ENCODE results near the gene CRABP2. TPM values are rescaled to one million over a fixed set of nuclear protein-coding genes. Genes with fewer than 3 reads are reported as not detected.

The CRABP2 gene
- total and polyA plus RNA-seq, 2 donors (not counting 1 experiment from before 2014, with no cell fraction given), result 0.89 to 1.2 TPM

DNA sequence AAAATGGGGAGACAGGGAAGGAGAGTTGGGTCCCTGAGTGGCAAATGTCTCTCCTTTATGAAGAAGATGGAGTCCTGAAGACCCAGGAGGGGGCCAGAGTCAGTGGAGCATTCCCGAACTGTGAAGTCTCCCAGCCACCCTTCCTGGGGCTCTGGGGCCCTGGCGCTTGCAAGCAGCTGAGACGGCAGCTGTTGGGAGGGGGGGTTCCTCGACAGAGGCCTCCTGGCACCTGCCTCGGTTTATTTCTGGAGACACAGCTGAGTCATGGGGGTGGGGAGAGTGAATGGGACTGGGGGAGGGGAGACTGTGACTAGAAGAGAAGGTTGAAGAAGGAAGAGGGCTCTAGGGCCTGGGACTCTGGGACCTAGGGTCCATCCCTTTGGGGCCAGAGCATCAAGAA lies 42.2 kb downstream of the CRABP2 start:
- no peak for TF ChIP-seq EZH2 (IDR thresholded peaks at IDR 0.05; ENCODE audit: borderline replicate concordance, insufficient read depth, low read depth, low read length, poor library complexity, severe bottlenecking)
- TF ChIP-seq, protein P1, sequence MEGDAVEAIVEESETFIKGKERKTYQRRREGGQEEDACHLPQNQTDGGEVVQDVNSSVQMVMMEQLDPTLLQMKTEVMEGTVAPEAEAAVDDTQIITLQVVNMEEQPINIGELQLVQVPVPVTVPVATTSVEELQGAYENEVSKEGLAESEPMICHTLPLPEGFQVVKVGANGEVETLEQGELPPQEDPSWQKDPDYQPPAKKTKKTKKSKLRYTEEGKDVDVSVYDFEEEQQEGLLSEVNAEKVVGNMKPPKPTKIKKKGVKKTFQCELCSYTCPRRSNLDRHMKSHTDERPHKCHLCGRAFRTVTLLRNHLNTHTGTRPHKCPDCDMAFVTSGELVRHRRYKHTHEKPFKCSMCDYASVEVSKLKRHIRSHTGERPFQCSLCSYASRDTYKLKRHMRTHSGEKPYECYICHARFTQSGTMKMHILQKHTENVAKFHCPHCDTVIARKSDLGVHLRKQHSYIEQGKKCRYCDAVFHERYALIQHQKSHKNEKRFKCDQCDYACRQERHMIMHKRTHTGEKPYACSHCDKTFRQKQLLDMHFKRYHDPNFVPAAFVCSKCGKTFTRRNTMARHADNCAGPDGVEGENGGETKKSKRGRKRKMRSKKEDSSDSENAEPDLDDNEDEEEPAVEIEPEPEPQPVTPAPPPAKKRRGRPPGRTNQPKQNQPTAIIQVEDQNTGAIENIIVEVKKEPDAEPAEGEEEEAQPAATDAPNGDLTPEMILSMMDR (IDR thresholded peaks at IDR 0.05), result no peak
- Mint-ChIP-seq H3K27me3 (no peaks in the 10 kb centered on the region), H3K4me1 (peaks cover 81% of the 10 kb centered on the region), H3K9me3 (ENCODE audit: insufficient read depth) (no peaks in the 10 kb centered on the region), H3K27ac (no peak overlapping the region), H3K4me3 (peak overlapping the region; percentile 15)
- ATAC-seq (ENCODE audit: low read depth), result no peak
- Histone ChIP-seq H3K79me2 (ENCODE audit: control insufficient read depth, insufficient read depth, low read length) (no peaks in the 10 kb centered on the region), H2AFZ (ENCODE audit: insufficient read depth, low read depth, low read length, poor library complexity, severe bottlenecking) (peak overlapping the region; percentile 27), H3K27ac (ENCODE audit: low read length in 2 of 2) (no peak overlapping the region), H3K27me3 (replicated peaks in 1 of 4; ENCODE audit: control extremely low read depth in 1 of 4, control insufficient read depth in 3 of 4, insufficient read depth in 4 of 4, low read length in 3 of 4) (no peaks in the 10 kb centered on the region), H3K4me1 (ENCODE audit: control insufficient read depth in 2 of 2, insufficient read depth in 2 of 2, low read length in 2 of 2) (peaks cover 63 to 75% of the 10 kb centered on the region in 2 donors), H4K20me1 (ENCODE audit: control insufficient read depth, insufficient read depth, low read length, poor library complexity, severe bottlenecking) (no peaks in the 10 kb centered on the region), H3K4me3 (ENCODE audit: control extremely low read depth in 1 of 5, extremely low read depth in 1 of 5, insufficient read depth in 1 of 5, low read depth in 2 of 5, low read length in 4 of 5) (no peak overlapping the region), H3K36me3 (replicated peaks in 1 of 2; ENCODE audit: control extremely low read depth in 1 of 2, control insufficient read depth in 1 of 2, extremely low read depth in 1 of 2, insufficient read depth in 2 of 2, low read length in 1 of 2) (no peaks in the 10 kb centered on the region), H3K4me2 (replicated peaks; ENCODE audit: low read depth, low read length, poor library complexity, severe bottlenecking) (peak overlapping the region; percentile 36), H3K9me3 (ENCODE audit: control extremely low read depth in 1 of 3, control insufficient read depth in 2 of 3, insufficient read depth in 1 of 3, low read length in 2 of 3) (peaks cover 0 to 3% (median 0%) of the 10 kb centered on the region in 3 donors), H3K9ac (ENCODE audit: low read length) (no peak overlapping the region)
- no peak for DNase-seq
- POLR2A ChIA-PET, result no interaction called here
- CTCF ChIA-PET, result no interaction called here
- WGBS (ENCODE audit: insufficient coverage), result 3% methylated on average over 5 of the region's 5 CpGs
- intact Hi-C loops (cut with micrococcal nuclease), result no loop called here

GRCh38 chr1:156662800-156663055 lies 42.7 kb downstream of the CRABP2 start:
- Mint-ChIP-seq H3K9me3 (ENCODE audit: insufficient read depth) (no peaks in the 10 kb centered on the region), H3K4me1 (peaks cover 85% of the 10 kb centered on the region), H3K27ac (no peak overlapping the region), H3K27me3 (no peaks in the 10 kb centered on the region), H3K4me3 (peak overlapping the region; percentile 4)
- ATAC-seq (ENCODE audit: low read depth) (no peak), DNase-seq (no peak)
- H3K27ac ChIP-seq (ENCODE audit: low read length in 2 of 2), result no peak overlapping the region
- H3K4me2 ChIP-seq (replicated peaks; ENCODE audit: low read depth, low read length, poor library complexity, severe bottlenecking), result peak overlapping the region; percentile 36
- 98% methylated on average over 5 of the region's 5 CpGs for WGBS (ENCODE audit: insufficient coverage)
- H3K9me3 ChIP-seq (ENCODE audit: control extremely low read depth in 1 of 3, control insufficient read depth in 2 of 3, insufficient read depth in 1 of 3, low read length in 2 of 3), result peaks cover 0 to 3% (median 0%) of the 10 kb centered on the region in 3 donors
- CTCF ChIA-PET, result interaction anchor here (0.8 to 9.0 kb wide), 3 partner anchors 17 to 38 kb away, joined by 3 to 173 read pairs (median 102); partner anchors contain the start of genes HAPLN2 and NES
- H3K4me3 ChIP-seq (ENCODE audit: control extremely low read depth in 1 of 5, extremely low read depth in 1 of 5, insufficient read depth in 1 of 5, low read depth in 2 of 5, low read length in 4 of 5), result no peak overlapping the region
- intact Hi-C loops (cut with micrococcal nuclease), result no loop called here
- H3K4me1 ChIP-seq (ENCODE audit: control insufficient read depth in 2 of 2, insufficient read depth in 2 of 2, low read length in 2 of 2), result peaks cover 64 to 79% of the 10 kb centered on the region in 2 donors
- H3K9ac ChIP-seq (ENCODE audit: low read length), result no peak overlapping the region
- no peak overlapping the region for H2AFZ ChIP-seq (ENCODE audit: insufficient read depth, low read depth, low read length, poor library complexity, severe bottlenecking)
- no peaks in the 10 kb centered on the region for H3K79me2 ChIP-seq (ENCODE audit: control insufficient read depth, insufficient read depth, low read length)
- TF ChIP-seq, protein P1 (IDR thresholded peaks at IDR 0.05), result no peak
- no peak for TF ChIP-seq EZH2 (IDR thresholded peaks at IDR 0.05; ENCODE audit: borderline replicate concordance, insufficient read depth, low read depth, low read length, poor library complexity, severe bottlenecking)
- H3K27me3 ChIP-seq (replicated peaks in 1 of 4; ENCODE audit: control extremely low read depth in 1 of 4, control insufficient read depth in 3 of 4, insufficient read depth in 4 of 4, low read length in 3 of 4), result peaks cover 0 to 4% (median 0%) of the 10 kb centered on the region in 4 experiments
- POLR2A ChIA-PET, result no interaction called here
- H3K36me3 ChIP-seq (replicated peaks in 1 of 2; ENCODE audit: control extremely low read depth in 1 of 2, control insufficient read depth in 1 of 2, extremely low read depth in 1 of 2, insufficient read depth in 2 of 2, low read length in 1 of 2), result no peaks in the 10 kb centered on the region
- H4K20me1 ChIP-seq (ENCODE audit: control insufficient read depth, insufficient read depth, low read length, poor library complexity, severe bottlenecking), result no peaks in the 10 kb centered on the region
